GM18861 (cell line): ENCODE results near the gene PGLYRP2.
"Not testable (repeated sequence)": the region's sequence is repeated elsewhere in the genome, so short reads cannot be mapped to it uniquely, and the experiment has no call there.

Experiments
- ATAC-seq: cut with Tn5 transposase; IDR thresholded peaks from one replicate; pipeline ENCODE4 v1.9.1; 2021; ENCODE audit not compliant: unreplicated experiment

Gene PGLYRP2

DNA sequence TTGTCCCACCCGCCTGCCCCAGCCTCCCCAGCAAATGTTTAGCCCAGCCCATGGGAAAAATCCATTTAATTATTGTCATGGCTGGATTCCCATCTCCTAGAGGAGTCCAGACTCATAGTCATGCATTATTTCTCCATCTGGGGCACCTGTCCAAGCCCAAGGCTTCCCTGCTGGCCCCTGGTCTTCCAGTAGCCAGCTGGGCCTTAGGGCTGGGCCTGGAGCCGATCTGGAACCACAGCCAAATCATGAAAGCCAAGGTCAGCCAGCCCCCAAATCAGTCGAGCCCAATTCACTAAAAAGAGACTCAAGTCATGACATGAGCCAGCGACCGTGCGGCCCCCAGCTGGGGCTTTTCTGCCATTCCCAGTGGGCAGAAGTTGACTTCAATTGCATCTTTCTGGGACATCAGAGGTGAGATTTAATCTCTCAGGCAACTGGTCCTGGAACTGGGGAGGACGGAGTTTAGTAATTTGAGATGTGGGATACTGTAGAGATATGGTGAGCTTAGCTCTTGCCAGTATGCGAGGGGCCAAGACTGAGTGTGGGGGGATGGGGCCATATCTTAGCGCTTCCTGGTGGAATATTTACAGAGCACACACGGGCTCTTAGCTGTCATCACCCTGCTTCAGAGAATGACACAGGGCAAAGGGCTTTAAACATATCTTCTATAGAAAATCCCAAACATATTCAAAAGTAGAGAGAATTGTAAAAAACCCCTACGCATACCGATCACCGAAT lies 9.4 kb upstream of the PGLYRP2 start:
- no peak for ATAC-seq

DNA sequence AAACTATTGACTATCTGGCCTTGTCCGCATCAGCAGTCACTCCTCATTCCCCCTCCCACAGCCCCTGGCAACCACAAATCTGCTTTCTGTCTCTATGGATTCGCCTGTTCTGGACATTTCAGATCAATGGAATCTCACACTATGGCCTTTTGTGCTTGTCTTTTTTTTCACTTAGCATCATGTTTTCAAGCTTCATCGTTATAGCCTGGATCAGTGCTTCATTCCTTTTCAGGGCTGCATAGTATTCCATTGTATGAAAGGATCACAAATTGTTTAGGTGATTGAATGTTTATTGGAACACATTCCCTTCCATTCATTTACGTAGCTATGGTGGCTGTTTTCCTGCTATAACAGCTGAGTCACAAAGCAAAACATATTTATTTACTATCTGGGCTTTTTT lies 7.7 kb upstream of the PGLYRP2 start:
- ATAC-seq = no peak

GRCh38 chr19:15485768-15486167 lies 6.5 kb upstream of the PGLYRP2 start:
- ATAC-seq = not testable (repeated sequence)

- ATAC-seq = not testable (repeated sequence)
These were observed 1.7 kb upstream of the PGLYRP2 start for GRCh38 chr19:15480996-15481395.

DNA sequence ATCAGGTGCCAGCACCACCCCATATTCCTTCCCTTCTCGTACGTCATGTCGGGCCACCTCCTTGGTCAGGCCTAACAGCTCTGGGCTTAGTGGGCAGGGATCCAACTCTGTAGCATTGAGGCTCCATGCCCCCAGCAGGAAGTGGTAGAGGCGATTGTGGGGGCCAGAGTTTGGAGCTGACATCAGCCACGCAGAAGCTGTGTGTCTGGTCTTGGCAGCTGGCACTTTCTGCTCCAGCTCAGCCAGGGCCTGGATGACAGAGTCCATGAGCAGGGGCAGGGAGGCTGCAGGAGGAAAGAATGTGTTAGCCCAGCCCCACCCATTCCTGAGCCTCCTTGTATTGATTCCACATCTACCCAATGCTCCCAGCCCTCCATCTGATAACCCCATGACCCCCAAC lies 3.0 kb downstream of the PGLYRP2 start:
- ATAC-seq = no peak

- ATAC-seq = no peak
These were observed 3.7 kb downstream of the PGLYRP2 start for GRCh38 chr19:15475611-15476010.

- no peak for ATAC-seq
These were observed 4.1 kb downstream of the PGLYRP2 start for GRCh38 chr19:15475169-15475568.

DNA sequence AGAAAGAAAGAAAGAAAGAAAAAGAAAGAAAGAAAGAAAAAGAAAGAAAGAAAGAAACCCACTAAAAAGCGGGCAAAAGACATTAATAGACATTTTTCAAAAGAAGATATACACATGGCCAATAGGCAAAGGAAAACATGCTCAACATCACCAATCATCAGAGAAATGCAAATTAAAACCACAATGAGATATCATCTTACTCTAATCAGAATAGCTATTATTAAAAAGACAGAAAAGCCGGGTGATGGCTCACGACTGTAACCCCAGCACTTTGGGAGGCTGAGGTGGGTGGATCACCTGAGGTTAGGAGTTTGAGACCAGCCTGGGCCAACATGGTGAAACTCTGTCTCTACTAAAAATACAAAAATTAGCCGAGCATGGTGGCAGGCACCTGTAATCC lies 5.5 kb downstream of the PGLYRP2 start:
- not testable (repeated sequence) for ATAC-seq

DNA sequence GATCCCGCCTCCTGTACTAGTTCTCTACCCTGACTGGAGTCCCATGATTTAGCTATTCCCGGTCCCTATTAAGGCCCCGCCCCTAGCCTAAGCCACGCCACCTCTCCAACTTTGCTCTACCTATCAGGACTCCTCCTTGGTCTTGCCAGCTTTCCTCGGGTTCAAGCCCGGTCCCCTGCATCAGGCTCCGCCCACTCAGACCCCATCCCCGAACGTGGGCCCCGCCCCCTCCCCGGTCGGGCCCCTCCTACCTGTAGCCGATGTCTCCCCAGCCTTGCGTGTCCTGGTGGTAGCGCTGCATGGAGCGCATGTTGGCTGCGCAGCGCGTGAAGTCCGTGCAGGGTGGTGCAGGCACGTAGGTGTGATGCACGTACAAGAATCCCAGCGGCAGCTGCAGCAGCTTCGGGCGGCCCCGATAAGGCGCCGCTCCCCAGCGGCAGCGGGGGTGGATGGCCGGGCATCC lies 7.6 kb downstream of the PGLYRP2 start:
- ATAC-seq = no peak

DNA sequence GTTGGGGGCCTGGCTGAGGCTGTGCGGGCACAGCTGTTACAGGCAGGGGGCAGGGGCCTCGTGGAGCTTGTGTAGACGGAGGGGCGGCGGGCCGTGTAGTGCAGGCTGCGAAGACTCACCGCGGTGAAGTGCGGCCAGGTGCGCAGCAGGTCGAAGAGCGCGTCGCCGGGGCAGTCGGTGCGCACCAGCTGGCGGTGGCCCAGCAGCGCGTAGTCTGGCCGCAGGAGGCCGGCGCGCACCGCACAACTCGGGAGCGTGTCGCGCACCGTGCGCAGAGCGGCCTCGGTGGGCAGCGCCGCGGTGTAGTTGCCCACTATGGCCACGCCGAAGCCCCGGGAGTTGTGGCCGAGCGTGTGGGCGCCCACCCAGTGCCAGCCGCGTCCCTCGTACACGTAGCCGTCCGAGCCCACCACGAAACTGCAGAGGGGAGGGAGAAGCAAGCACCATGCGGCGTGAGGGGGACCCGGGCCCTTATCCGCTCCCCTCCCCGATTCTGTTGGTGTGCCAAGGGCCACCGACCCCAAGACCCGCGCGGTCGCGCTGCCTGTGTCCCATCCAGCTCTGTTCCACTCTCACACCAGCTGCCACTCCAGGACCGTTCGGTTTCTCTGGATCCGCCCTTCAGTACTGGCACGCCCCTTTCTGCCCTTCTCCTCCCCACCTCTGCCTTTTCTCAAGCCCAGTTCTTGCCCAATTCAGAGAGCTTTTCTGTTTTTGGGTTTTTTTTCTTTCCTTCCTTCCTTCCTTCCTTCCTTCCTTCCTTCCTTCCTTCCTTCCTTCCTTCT lies 9.6 kb downstream of the PGLYRP2 start:
- no peak for ATAC-seq

DNA sequence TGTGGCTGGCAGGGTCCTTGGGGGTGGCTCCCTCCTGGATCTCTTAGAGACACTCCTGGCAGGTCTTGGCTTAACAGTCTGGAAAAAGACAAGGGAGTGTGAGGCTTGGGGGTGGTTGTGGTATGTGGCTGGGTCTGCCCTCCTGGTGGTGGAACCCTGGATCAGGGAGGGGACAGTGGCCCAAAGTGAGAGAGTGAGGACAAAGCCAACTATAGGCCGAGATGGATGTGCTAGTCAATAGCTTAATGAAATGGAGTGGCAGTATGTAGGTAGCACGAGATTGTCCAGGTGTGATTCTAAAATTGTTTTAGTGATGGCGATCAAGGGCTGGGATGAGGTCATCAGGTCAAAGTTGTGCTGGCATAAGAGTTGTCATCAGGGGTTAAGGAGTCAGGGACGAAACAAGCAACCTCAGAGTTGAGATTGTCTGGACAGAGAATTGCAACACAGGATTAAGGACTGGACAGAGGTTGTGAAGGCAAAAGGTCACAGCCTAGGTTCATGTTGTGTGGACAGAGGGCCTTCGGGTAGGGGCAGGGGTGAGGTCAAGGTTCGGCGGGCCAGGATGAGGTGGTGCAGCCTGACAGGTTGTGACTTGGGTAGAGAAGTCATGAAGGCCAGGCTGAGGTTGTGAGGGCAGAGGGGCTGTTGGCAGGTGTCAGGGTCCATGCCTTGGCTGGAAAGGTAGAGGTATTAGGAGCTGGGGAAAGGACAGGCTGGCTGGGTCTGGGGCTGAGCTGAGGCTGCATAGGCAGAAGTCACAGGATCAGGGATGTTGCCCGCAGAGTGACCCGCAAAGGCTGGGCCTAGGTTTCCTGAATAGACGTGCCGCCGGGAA lies 10.4 kb downstream of the PGLYRP2 start:
- no peak for ATAC-seq

GRCh38 chr19:15467734-15468214 lies 11.5 kb downstream of the PGLYRP2 start:
- ATAC-seq = no peak

- peak; percentile 68 for ATAC-seq
These were observed 12.2 kb downstream of the PGLYRP2 start for GRCh38 chr19:15466851-15467733.

GRCh38 chr19:15464394-15465385 lies 14.6 kb downstream of the PGLYRP2 start, which contains the start of gene RASAL3:
Gene RASAL3, minus strand, starts transcription at chr19:15464544. Its CDS starts 186 bp downstream, at chr19:15464358.
- no peak for ATAC-seq

- ATAC-seq = no peak
These were observed 15.4 kb downstream of the PGLYRP2 start for GRCh38 chr19:15463861-15464371.

- no peak for ATAC-seq
These were observed 17.6 kb downstream of the PGLYRP2 start for GRCh38 chr19:15461694-15462093.

DNA sequence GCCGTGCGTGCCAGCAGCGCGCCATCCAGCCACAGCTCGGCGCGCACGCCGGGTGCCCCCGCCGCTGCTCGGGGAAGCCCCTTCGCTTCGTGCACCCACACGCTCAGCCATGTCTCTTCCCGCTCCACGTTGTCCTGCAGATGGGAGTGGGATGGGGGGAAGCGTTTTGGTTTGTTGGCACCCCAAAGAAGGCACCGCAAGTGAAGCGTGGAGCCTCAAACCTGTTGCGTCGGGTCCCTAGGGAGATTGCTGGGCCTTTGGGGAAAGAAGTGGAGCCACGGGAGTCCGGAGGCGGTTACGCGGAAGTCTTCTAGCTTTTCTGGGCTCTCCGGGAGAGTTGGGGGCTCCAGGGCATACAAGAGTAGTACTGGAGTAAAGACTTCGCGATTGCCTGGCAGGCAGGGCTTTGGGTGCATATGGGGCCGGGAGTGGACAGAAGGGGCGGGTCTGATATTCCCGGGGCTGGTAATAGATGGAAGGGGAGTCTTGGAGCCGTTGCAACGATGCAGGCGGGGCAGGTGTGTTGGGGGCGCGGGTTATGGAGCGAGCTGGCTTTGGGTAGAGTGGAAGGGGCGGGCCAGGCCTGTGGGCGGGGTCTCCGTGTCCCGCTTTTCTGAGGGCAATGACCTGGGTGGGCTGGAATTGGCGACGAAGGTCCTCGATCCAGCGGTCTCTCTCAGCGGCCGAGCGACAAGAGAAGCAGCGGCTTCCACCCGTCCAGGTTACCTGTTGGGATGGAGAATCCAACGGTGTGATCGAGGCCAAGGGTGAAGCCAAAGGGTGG lies 21.4 kb downstream of the PGLYRP2 start:
- no peak for ATAC-seq
